Fibroblast of the aortic adventitia (primary cell): ENCODE results near the gene TENM4. TPM values are rescaled to one million over a fixed set of nuclear protein-coding genes. Genes with fewer than 3 reads are reported as not detected.

Experiments used
- DNase-seq: peaks from one replicate; pipeline ENCODE4 v3.0.0-alpha.2; 2010; ENCODE audit warnings: low read depth
- H3K4me3 ChIP-seq: 2 replicates; pipeline ENCODE4 v1.5.1; 2011; ENCODE audit warnings: low read depth, mild to moderate bottlenecking, control low read depth, low read length, moderate library complexity
- total RNA-seq: library from RNA; depleted of rRNA; stranded (reverse); fragments of >200 nt; gene quantifications from 2 replicates; pipeline ENCODE4 v1.2.3, GENCODE V29; 2012; ENCODE audit warnings: low replicate concordance
- TF ChIP-seq, protein P1 (sequence below): IDR thresholded peaks from 2 replicates; pipeline ENCODE4 v1.5.1; 2011; ENCODE audit warnings: mild to moderate bottlenecking, low read length, control low read depth, inconsistent platforms; ENCODE audit not compliant: insufficient read depth

TENM4 gene
- total RNA-seq, 1 donor = 113 TPM

DNA sequence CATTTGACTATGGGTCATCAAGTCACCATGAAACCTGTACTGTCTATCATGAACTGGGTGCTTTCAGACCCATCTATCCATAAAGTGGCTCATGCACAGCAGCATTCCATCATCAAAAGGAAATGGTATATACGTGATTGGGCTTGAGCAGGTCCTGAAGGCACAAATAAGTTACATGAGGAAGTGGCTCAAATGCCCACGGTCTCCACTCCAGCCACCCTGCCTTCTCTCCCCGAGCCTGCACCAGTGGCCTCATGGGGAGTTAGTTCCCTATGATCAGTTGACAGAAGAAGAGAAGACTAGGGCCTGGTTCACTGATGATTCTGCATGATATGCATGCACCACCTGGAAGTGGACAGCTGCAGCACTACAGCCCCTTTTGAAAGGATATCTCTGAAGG, 312.5 kb downstream of the TENM4 start:
- no peak for DNase-seq
- H3K4me3 ChIP-seq = no peak overlapping the region
- TF ChIP-seq, protein P1, sequence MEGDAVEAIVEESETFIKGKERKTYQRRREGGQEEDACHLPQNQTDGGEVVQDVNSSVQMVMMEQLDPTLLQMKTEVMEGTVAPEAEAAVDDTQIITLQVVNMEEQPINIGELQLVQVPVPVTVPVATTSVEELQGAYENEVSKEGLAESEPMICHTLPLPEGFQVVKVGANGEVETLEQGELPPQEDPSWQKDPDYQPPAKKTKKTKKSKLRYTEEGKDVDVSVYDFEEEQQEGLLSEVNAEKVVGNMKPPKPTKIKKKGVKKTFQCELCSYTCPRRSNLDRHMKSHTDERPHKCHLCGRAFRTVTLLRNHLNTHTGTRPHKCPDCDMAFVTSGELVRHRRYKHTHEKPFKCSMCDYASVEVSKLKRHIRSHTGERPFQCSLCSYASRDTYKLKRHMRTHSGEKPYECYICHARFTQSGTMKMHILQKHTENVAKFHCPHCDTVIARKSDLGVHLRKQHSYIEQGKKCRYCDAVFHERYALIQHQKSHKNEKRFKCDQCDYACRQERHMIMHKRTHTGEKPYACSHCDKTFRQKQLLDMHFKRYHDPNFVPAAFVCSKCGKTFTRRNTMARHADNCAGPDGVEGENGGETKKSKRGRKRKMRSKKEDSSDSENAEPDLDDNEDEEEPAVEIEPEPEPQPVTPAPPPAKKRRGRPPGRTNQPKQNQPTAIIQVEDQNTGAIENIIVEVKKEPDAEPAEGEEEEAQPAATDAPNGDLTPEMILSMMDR = no peak

DNA sequence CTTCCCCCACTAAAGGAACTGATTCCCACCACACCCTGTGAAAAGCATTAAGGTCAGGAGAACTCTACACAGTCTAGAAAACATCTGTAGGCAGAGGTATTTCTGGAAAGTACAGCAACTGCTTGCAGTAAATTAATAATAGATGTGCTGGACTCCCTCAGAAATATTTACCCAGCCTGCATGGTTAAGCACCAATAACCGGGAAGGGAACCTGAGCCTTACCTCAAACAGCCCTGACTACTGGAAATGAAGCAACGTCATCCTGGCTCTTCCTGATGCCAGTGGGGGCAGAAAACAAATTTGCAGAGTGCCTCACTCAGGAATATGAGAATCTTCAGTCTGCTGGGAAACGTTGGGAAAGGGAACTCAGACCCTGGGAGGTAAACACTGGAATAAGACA, 318.1 kb downstream of the TENM4 start:
- no peak for DNase-seq
- TF ChIP-seq, protein P1 = no peak
- H3K4me3 ChIP-seq = no peak overlapping the region

DNA sequence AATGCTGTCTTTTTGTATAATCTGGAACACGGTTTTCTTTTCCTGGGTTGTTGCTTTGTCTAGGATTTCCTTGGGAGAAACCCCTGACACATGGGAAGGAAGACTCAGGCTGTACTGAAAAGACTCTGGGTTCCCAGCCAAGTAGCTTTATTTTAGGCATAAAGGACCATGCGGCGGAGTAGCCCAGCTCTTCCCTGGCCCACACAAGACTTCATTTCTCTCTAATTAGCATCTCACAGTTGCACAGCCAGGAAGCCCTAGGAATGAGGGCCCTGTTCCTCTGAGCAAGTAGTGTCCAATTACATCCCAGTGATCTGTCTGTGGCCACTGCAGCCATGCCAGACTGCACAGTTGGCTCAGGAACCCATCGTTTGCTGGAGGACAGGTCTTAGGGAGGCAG, 319.5 kb downstream of the TENM4 start:
- no peak for DNase-seq
- no peak overlapping the region for H3K4me3 ChIP-seq
- TF ChIP-seq, protein P1 = no peak

DNA sequence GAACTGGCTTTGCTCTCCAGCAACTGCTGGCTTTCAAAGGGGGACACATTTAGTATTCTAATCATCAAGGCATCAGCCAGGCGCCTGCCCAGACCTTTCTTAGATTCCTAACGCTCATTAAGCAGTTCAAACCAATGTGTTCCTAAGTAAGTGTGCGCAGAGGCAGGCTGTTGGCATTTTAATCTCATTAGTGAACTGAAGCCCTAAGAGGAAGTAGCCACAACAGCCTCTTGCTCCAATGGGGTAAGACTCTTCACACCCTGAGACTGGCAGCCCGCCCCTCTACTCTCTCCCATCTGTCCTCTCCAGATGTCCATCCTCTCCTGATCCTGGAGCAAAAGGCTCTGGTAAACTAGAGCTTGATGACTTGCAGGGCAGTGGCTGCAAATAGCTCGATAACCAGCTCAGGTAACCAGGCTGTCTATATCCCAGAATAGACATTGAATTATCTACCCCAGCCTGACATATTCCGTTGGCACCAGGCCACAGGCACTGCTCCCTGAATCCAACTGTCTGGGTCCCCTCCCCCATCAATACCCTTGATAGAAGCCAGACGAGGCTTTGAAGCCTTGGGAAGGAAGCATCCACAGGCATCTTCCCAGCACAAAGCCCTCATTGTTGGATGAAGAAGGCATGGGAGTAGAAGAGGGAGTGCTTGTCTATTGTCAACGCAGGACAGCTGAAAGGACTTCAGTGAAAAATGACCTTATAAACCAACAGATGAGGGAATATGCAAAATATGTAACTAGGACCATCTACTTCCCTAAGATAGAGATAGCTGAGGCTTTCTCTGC, 321.1 kb downstream of the TENM4 start:
- H3K4me3 ChIP-seq = no peak overlapping the region
- TF ChIP-seq, protein P1 = no peak
- no peak for DNase-seq

DNA sequence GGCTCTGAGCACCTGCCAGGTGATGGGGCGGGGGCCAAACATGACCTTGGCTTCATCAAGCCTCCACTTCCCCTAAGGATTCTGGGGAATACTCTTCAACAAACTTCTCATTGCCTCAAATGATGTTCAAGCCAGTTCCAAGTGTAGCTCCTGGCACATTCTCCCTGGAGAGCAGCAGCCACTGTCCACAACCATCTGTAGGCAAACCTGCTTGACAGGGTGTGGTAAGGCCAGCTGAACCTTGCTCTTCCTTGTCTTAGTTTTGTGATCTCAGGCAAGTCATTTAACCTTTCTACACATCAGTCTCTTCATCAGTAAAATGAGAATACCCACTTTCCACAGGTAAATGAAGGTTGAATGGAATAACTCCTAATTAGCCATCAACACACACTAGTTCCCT, 323.3 kb downstream of the TENM4 start:
- no peak for DNase-seq
- TF ChIP-seq, protein P1 = no peak
- H3K4me3 ChIP-seq = no peak overlapping the region

DNA sequence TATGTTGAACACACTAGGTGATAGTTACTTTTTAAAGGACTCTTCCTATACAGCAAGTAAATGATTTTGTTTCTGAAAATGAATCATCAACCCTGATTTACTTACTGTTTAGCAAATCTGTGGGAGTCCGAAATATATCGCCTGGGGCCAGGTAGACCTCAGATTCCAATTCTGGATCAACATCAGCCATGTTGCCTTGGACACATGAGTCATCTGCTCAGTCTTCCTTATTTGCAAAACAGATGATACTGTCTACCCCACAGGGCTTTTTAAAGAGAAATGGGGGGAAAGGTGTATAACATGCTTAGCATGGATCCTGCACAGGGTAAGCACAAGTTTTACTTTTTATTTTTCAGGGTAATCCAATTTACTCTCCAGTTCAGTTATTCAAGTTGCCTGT, 324.2 kb downstream of the TENM4 start:
- TF ChIP-seq, protein P1 = no peak
- H3K4me3 ChIP-seq = no peak overlapping the region
- DNase-seq = no peak
